HG03354 (cell line): ENCODE data around the gene TNIP2.

Experiments used
- ATAC-seq: cut with Tn5 transposase; IDR thresholded peaks from one replicate; pipeline ENCODE4 v1.9.1; 2021; ENCODE audit warnings: mild to moderate bottlenecking; ENCODE audit not compliant: unreplicated experiment, poor library complexity, severe bottlenecking

TNIP2 gene

GRCh38 chr4:2695346-2696060 lies 60.6 kb downstream of the TNIP2 start:
- ATAC-seq, result no peak

- ATAC-seq, result no peak
Measured at GRCh38 chr4:2694691-2695090, 61.4 kb downstream of the TNIP2 start.

- ATAC-seq, result no peak
Measured at GRCh38 chr4:2691952-2692435, 64.1 kb downstream of the TNIP2 start.
